Neural crest cell (in vitro differentiated cells): Measurements from ENCODE around the gene SLC38A8. TPM values are rescaled to one million over a fixed set of nuclear protein-coding genes. Genes with fewer than 3 reads are reported as not detected.
A peak's percentile ranks its signal among the peaks of the same experiment; 100 is the strongest.

Source experiments
- DNase-seq: peaks from one replicate; pipeline ENCODE4 v3.0.0; 2021; ENCODE audit warnings: low read depth, mixed read lengths, low spot score
- H3K27ac Mint-ChIP-seq: one replicate; pipeline ENCODE4 v1.8.0; 2021; ENCODE audit warnings: mild to moderate bottlenecking, mixed read lengths; ENCODE audit not compliant: unreplicated experiment
- H3K27me3 Mint-ChIP-seq: 2 replicates; pipeline ENCODE4 v1.8.0; 2021; ENCODE audit warnings: low read depth, mild to moderate bottlenecking, mixed read lengths
- H3K36me3 Mint-ChIP-seq: 2 replicates; pipeline ENCODE4 v1.8.0; 2021; ENCODE audit warnings: low read depth, mild to moderate bottlenecking, mixed read lengths
- H3K4me1 Mint-ChIP-seq: 2 replicates; pipeline ENCODE4 v1.8.0; 2021; ENCODE audit warnings: mixed read lengths
- H3K4me3 Mint-ChIP-seq: one replicate; pipeline ENCODE4 v1.8.0; 2021; ENCODE audit warnings: mild to moderate bottlenecking, mixed read lengths
- H3K9me3 Mint-ChIP-seq: 2 replicates; pipeline ENCODE4 v1.8.0; 2021; ENCODE audit warnings: mixed read lengths
- total RNA-seq: library from RNA; stranded (reverse); gene quantifications from 2 replicates; pipeline ENCODE4 v1.2.1, GENCODE V29; 2021
- TF ChIP-seq, protein P1 (sequence below): fragments of 200-600 bp; sonication (generic); conservative IDR thresholded peaks from 2 replicates; pipeline ENCODE4 v1.5.0; 2021; ENCODE audit warnings: antibody characterized with exemption, mild to moderate bottlenecking

The SLC38A8 gene
- total RNA-seq, 1 donor from 2014 or later: not detected

DNA sequence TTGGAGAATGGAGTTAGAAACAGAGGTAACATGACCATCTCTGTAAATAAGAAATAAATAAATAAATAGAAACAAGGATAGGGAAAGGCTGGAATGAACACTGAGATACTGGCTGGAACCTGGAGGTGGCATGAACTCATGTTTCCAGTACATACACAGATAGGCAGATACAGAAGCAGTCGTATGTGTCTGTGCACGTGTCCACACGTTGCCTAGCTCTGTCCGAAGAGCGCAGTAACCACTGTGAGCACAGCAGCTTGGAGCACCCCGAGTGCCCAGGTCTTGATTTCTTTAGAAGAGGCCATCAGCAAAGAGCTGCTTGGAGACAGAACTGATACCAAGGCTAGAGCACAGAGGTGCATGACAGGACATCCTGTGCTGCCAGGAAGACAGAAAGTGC is 37.1 kb upstream of the SLC38A8 start:
- Mint-ChIP-seq H3K4me1 (no peaks in the 10 kb centered on the region), H3K4me3 (no peak overlapping the region), H3K27ac (no peak overlapping the region), H3K9me3 (no peaks in the 10 kb centered on the region), H3K27me3 (no peaks in the 10 kb centered on the region), H3K36me3 (peaks cover 18% of the 10 kb centered on the region)
- no peak for DNase-seq
- TF ChIP-seq, protein P1, sequence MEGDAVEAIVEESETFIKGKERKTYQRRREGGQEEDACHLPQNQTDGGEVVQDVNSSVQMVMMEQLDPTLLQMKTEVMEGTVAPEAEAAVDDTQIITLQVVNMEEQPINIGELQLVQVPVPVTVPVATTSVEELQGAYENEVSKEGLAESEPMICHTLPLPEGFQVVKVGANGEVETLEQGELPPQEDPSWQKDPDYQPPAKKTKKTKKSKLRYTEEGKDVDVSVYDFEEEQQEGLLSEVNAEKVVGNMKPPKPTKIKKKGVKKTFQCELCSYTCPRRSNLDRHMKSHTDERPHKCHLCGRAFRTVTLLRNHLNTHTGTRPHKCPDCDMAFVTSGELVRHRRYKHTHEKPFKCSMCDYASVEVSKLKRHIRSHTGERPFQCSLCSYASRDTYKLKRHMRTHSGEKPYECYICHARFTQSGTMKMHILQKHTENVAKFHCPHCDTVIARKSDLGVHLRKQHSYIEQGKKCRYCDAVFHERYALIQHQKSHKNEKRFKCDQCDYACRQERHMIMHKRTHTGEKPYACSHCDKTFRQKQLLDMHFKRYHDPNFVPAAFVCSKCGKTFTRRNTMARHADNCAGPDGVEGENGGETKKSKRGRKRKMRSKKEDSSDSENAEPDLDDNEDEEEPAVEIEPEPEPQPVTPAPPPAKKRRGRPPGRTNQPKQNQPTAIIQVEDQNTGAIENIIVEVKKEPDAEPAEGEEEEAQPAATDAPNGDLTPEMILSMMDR: no peak

- Mint-ChIP-seq H3K9me3 (no peaks in the 10 kb centered on the region), H3K36me3 (peaks cover 12% of the 10 kb centered on the region), H3K4me3 (no peak overlapping the region), H3K4me1 (no peaks in the 10 kb centered on the region), H3K27me3 (no peaks in the 10 kb centered on the region), H3K27ac (no peak overlapping the region)
- TF ChIP-seq, protein P1: no peak
- DNase-seq: no peak
These were observed 32.8 kb upstream of the SLC38A8 start for GRCh38 chr16:84075376-84075775.

DNA sequence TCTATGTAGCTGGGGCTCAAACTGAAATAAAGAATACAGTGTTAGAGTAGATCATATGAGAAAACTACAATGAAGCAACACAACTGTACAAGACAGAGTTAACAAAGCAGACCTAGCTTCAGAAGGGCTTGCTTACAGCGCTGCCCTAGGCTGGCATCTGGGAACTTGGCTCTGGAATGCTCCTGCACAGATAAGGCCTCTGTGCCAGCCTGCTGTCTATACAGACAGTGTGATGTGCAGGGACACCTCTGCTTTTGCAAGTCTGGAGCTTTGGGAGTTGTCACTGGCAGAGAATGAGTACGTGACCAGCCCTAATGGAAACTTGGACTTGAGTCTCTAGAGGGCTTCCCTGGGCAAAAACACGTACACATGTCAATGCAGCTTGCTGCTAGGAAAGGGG is 32.1 kb upstream of the SLC38A8 start:
- H3K9me3 Mint-ChIP-seq: no peaks in the 10 kb centered on the region
- peaks cover 10% of the 10 kb centered on the region for H3K36me3 Mint-ChIP-seq
- H3K4me1 Mint-ChIP-seq: no peaks in the 10 kb centered on the region
- H3K27me3 Mint-ChIP-seq: no peaks in the 10 kb centered on the region
- DNase-seq: no peak
- no peak overlapping the region for H3K27ac Mint-ChIP-seq
- no peak overlapping the region for H3K4me3 Mint-ChIP-seq
- TF ChIP-seq, protein P1: no peak

DNA sequence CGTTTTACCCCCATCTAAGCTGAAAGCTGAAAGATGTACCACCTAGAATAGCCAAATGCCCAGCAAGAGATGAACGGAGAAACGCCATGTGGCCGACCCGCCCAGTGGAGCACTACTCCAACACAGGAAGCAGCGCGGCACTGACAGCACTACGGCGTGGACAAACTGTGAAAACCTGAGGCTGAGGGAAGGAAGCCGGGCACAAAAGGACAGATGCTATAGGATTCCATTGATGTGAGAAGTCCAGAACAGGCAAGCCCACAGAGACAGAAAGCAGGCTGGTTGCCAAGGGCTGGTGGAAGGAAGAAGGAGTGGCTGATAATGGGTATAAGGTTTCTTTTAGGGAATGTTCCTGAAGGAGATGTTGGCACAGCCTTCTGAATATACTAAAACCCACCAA is 29.4 kb upstream of the SLC38A8 start:
- Mint-ChIP-seq H3K27ac (peak overlapping the region; percentile 44), H3K27me3 (no peaks in the 10 kb centered on the region), H3K9me3 (no peaks in the 10 kb centered on the region), H3K36me3 (peaks cover 5% of the 10 kb centered on the region), H3K4me3 (no peak overlapping the region), H3K4me1 (no peaks in the 10 kb centered on the region)
- no peak for DNase-seq
- TF ChIP-seq, protein P1: no peak

DNA sequence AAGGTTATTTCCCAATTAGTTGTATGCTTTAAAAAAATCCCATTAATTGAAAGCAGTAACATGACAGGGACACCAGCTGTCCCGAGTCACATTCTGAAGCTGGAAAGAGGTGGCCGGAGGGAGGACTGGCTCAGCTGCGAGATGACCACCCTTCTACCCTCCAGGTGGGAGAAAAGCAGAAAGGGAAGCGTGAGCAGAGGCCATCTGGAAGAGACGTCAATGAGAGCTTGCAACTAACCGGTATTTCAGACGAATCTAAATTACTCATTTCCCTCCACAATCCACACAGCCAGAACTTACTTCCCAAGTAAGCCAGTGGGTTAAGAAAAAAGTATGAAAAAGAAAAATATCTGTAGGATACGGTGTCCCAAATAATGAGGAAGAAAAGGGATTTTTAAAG is 28.5 kb upstream of the SLC38A8 start:
- no peak overlapping the region for H3K27ac Mint-ChIP-seq
- H3K9me3 Mint-ChIP-seq: no peaks in the 10 kb centered on the region
- no peak overlapping the region for H3K4me3 Mint-ChIP-seq
- TF ChIP-seq, protein P1: no peak
- H3K36me3 Mint-ChIP-seq: peaks cover 5% of the 10 kb centered on the region
- no peak for DNase-seq
- H3K27me3 Mint-ChIP-seq: no peaks in the 10 kb centered on the region
- no peaks in the 10 kb centered on the region for H3K4me1 Mint-ChIP-seq

DNA sequence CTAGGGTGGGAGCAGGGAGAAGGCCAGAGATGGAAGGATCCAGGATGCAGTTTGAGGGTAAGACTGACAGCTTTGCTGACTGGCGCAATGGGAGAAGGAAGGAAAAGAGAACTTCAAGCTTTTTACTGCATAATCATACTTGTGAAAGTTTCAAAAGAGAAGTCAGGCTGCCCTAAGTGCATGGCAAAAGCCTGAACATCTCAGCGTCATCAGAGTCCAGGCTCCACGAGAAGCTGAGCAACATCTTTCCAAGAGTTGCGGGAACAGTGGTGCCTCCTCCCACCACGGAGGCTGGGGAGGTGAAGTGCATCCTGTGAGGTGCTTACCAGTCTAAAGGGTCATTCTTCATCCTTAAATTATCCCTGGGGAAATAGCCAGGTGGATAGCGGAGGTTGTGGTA is 26.9 kb upstream of the SLC38A8 start:
- H3K27ac Mint-ChIP-seq: no peak overlapping the region
- no peaks in the 10 kb centered on the region for H3K4me1 Mint-ChIP-seq
- H3K9me3 Mint-ChIP-seq: no peaks in the 10 kb centered on the region
- no peak overlapping the region for H3K4me3 Mint-ChIP-seq
- peaks cover 5% of the 10 kb centered on the region for H3K36me3 Mint-ChIP-seq
- no peaks in the 10 kb centered on the region for H3K27me3 Mint-ChIP-seq
- TF ChIP-seq, protein P1: no peak
- no peak for DNase-seq
